ENCODE data around the gene DYNLT4. TPM values are rescaled to one million over a fixed set of nuclear protein-coding genes. Genes with fewer than 3 reads are reported as not detected.

DYNLT4 gene
- total RNA-seq, 1 donor from 2014 or later: not detected

- no peak for DNase-seq
Observed at GRCh38 chr1:44757420-44757819, 49.7 kb downstream of the DYNLT4 start.

Small RNAs within 50 kb of the gene (small RNA-seq; reads per million reads assigned to genes)
- gene AL136380.1 (ENCODE audit: low replicate concordance): not detected
- 47.7 reads per million, percentile 96 among the genes with 10 or more reads in this experiment for gene SNORD38A (ENCODE audit: low replicate concordance)
- gene SNORD38B (ENCODE audit: low replicate concordance): not detected
- 1,686 reads per million, percentile 99 among the genes with 10 or more reads in this experiment for gene SNORD46 (ENCODE audit: low replicate concordance)
- not detected for gene SNORD55 (ENCODE audit: low replicate concordance)

Other genes with a start within 250 kb of the DYNLT4 start
- gene TMEM53, start 132.9 kb downstream of the DYNLT4 start, total RNA-seq: 2.6 TPM
- 1.6 TPM for gene ARMH1, start 132.6 kb downstream of the DYNLT4 start, total RNA-seq
- not detected for gene RNU5D-1, start 76.2 kb downstream of the DYNLT4 start, total RNA-seq
- 12.5 TPM for gene KIF2C, start 67.5 kb downstream of the DYNLT4 start, total RNA-seq
- gene RPS8, start 31.8 kb downstream of the DYNLT4 start, total RNA-seq: 2,206 TPM
- 0.21 TPM for gene BEST4, start 19.2 kb downstream of the DYNLT4 start, total RNA-seq
- gene PLK3, start 7.0 kb downstream of the DYNLT4 start, total RNA-seq: 10.8 TPM
- gene BTBD19, start 1.2 kb upstream of the DYNLT4 start, total RNA-seq: 5.0 TPM
- 4.9 TPM for gene PTCH2, start 35.9 kb upstream of the DYNLT4 start, total RNA-seq
- gene EIF2B3, start 179.2 kb upstream of the DYNLT4 start, total RNA-seq: 31.5 TPM
- gene HECTD3, start 204.0 kb upstream of the DYNLT4 start, total RNA-seq: 19.6 TPM
- gene UROD, start 204.9 kb upstream of the DYNLT4 start, total RNA-seq: 62.3 TPM

Measured in tongue (tissue), 3 donors.